ENCODE data around the gene KCTD13.

KCTD13 gene

GRCh38 chr16:29862884-29863668, 63.0 kb downstream of the KCTD13 start, which contains the start of gene CDIPT:
Gene CDIPT (minus strand): TSS chr16:29863226. CDS start chr16:29862857, 369 bp downstream.
- peaks cover 9% of the 10 kb centered on the region for H3K4me1 ChIP-seq (ENCODE audit: control insufficient read depth, insufficient read depth, low read length)
- peak within 1 kb of the TSS; percentile 97 for H3K4me3 ChIP-seq (ENCODE audit: low read depth, low read length)
- H3K27ac ChIP-seq (ENCODE audit: low read depth, low read length): peak within 1 kb of the TSS; percentile 99

GRCh38 chr16:29862383-29862883, 63.6 kb downstream of the KCTD13 start:
- Histone ChIP-seq H3K36me3 (ENCODE audit: control insufficient read depth, insufficient read depth, low read length) (peaks cover 30% of the 10 kb centered on the region), H3K4me3 (ENCODE audit: low read depth, low read length) (peak overlapping the region; percentile 97), H3K4me1 (ENCODE audit: control insufficient read depth, insufficient read depth, low read length) (peaks cover 9% of the 10 kb centered on the region), H3K27ac (ENCODE audit: low read depth, low read length) (no peak overlapping the region; the same call in 1 of the 2 replicates), H3K9me3 (ENCODE audit: control insufficient read depth, insufficient read depth, low read depth, low read length) (no peaks in the 10 kb centered on the region), H3K27me3 (ENCODE audit: control insufficient read depth, insufficient read depth, low read length) (no peaks in the 10 kb centered on the region), H3K9ac (ENCODE audit: low read length) (peak overlapping the region; percentile 99)

More at GRCh38 chr16:29862884-29863668, 63.0 kb downstream of the KCTD13 start, which contains the start of gene CDIPT:
- H3K36me3 ChIP-seq (ENCODE audit: control insufficient read depth, insufficient read depth, low read length): peaks cover 30% of the 10 kb centered on the region
- H3K9me3 ChIP-seq (ENCODE audit: control insufficient read depth, insufficient read depth, low read depth, low read length): no peaks in the 10 kb centered on the region
- H3K9ac ChIP-seq (ENCODE audit: low read length): peak within 1 kb of the TSS; percentile 99
- H3K27me3 ChIP-seq (ENCODE audit: control insufficient read depth, insufficient read depth, low read length): no peaks in the 10 kb centered on the region

GRCh38 chr16:29860218-29860617, 65.8 kb downstream of the KCTD13 start:
- no peak overlapping the region for H3K9ac ChIP-seq (ENCODE audit: low read length)
- H3K4me1 ChIP-seq (ENCODE audit: control insufficient read depth, insufficient read depth, low read length): peaks cover 9% of the 10 kb centered on the region
- H3K36me3 ChIP-seq (ENCODE audit: control insufficient read depth, insufficient read depth, low read length): peaks cover 30% of the 10 kb centered on the region
- H3K27ac ChIP-seq (ENCODE audit: low read depth, low read length): no peak overlapping the region
- no peaks in the 10 kb centered on the region for H3K27me3 ChIP-seq (ENCODE audit: control insufficient read depth, insufficient read depth, low read length)
- no peak overlapping the region for H3K4me3 ChIP-seq (ENCODE audit: low read depth, low read length)
- H3K9me3 ChIP-seq (ENCODE audit: control insufficient read depth, insufficient read depth, low read depth, low read length): no peaks in the 10 kb centered on the region

GRCh38 chr16:29858974-29859373, 67.1 kb downstream of the KCTD13 start:
- Histone ChIP-seq H3K9me3 (ENCODE audit: control insufficient read depth, insufficient read depth, low read depth, low read length) (no peaks in the 10 kb centered on the region), H3K4me3 (ENCODE audit: low read depth, low read length) (no peak overlapping the region), H3K4me1 (ENCODE audit: control insufficient read depth, insufficient read depth, low read length) (peaks cover 6% of the 10 kb centered on the region), H3K27ac (ENCODE audit: low read depth, low read length) (no peak overlapping the region), H3K27me3 (ENCODE audit: control insufficient read depth, insufficient read depth, low read length) (no peaks in the 10 kb centered on the region), H3K36me3 (ENCODE audit: control insufficient read depth, insufficient read depth, low read length) (peaks cover 30% of the 10 kb centered on the region), H3K9ac (ENCODE audit: low read length) (no peak overlapping the region)

GRCh38 chr16:29858149-29858849, 67.7 kb downstream of the KCTD13 start:
- Histone ChIP-seq H3K4me3 (ENCODE audit: low read depth, low read length) (no peak overlapping the region), H3K4me1 (ENCODE audit: control insufficient read depth, insufficient read depth, low read length) (peaks cover 3% of the 10 kb centered on the region; the same call in 1 of the 2 replicates), H3K9me3 (ENCODE audit: control insufficient read depth, insufficient read depth, low read depth, low read length) (no peaks in the 10 kb centered on the region), H3K36me3 (ENCODE audit: control insufficient read depth, insufficient read depth, low read length) (peaks cover 30% of the 10 kb centered on the region), H3K27ac (ENCODE audit: low read depth, low read length) (no peak overlapping the region), H3K9ac (ENCODE audit: low read length) (no peak overlapping the region), H3K27me3 (ENCODE audit: control insufficient read depth, insufficient read depth, low read length) (no peaks in the 10 kb centered on the region)

GRCh38 chr16:29857133-29857760, 68.8 kb downstream of the KCTD13 start:
- Histone ChIP-seq H3K4me3 (ENCODE audit: low read depth, low read length) (no peak overlapping the region), H3K27ac (ENCODE audit: low read depth, low read length) (no peak overlapping the region), H3K36me3 (ENCODE audit: control insufficient read depth, insufficient read depth, low read length) (peaks cover 30% of the 10 kb centered on the region), H3K9me3 (ENCODE audit: control insufficient read depth, insufficient read depth, low read depth, low read length) (no peaks in the 10 kb centered on the region), H3K27me3 (ENCODE audit: control insufficient read depth, insufficient read depth, low read length) (no peaks in the 10 kb centered on the region), H3K9ac (ENCODE audit: low read length) (no peak overlapping the region), H3K4me1 (ENCODE audit: control insufficient read depth, insufficient read depth, low read length) (peaks cover 3% of the 10 kb centered on the region; the same call in 1 of the 2 replicates)
